K562 (cell line): ENCODE results near the gene FKBP9. TPM values are rescaled to one million over a fixed set of nuclear protein-coding genes. Genes with fewer than 3 reads are reported as not detected.
A peak's percentile ranks its signal among the peaks of the same experiment; 100 is the strongest.

Experiments
- BMI1 ChIP-seq: fragments of 150-350 bp; IDR thresholded peaks from 2 replicates; pipeline ENCODE4 v1.6.1; 2014; ENCODE audit warnings: low read length
- CHCHD3 ChIP-seq: fragments of 250-450 bp; sonication (Bioruptor Pico); IDR thresholded peaks from 2 replicates; pipeline ENCODE4 v2.1.2; 2022; ENCODE audit warnings: mild to moderate bottlenecking
- CHD4 ChIP-seq: fragments of 200-600 bp; sonication (generic); IDR thresholded peaks from 3 replicates; pipeline ENCODE4 v1.6.1; 2012; ENCODE audit warnings: low read depth, mild to moderate bottlenecking, mixed read lengths, low read length, inconsistent platforms; ENCODE audit not compliant: insufficient read depth, insufficient replicate concordance, poor library complexity, severe bottlenecking
- DACH1 ChIP-seq: fragments of 450-650 bp; IDR thresholded peaks from 2 replicates; pipeline ENCODE4 v1.6.1; 2018; ENCODE audit not compliant: partially characterized antibody
- ESRRB ChIP-seq: fragments of 250-450 bp; sonication (Bioruptor Pico); IDR thresholded peaks from 2 replicates; pipeline ENCODE4 v1.5.0; 2020; ENCODE audit warnings: mild to moderate bottlenecking, moderate library complexity, borderline replicate concordance
- GMEB1 ChIP-seq: fragments of 250-450 bp; sonication (Bioruptor Pico); IDR thresholded peaks from 2 replicates; pipeline ENCODE4 v1.4.0; 2020; ENCODE audit warnings: mild to moderate bottlenecking
- GTF3C2 ChIP-seq: IDR thresholded peaks from 3 replicates; pipeline ENCODE4 v1.6.1; 2011; ENCODE audit warnings: borderline replicate concordance, mild to moderate bottlenecking, moderate library complexity; ENCODE audit not compliant: insufficient read length; ENCODE audit errors: extremely low read depth
- HSF4 ChIP-seq: fragments of 250-450 bp; sonication (Bioruptor Pico); IDR thresholded peaks from 2 replicates; pipeline ENCODE4 v2.1.2; 2022; ENCODE audit warnings: mild to moderate bottlenecking, moderate library complexity, borderline replicate concordance
- NR2C1 ChIP-seq, 2 experiments: fragments of 450-650 bp; IDR thresholded peaks; 2 replicates each; pipeline ENCODE4 v1.6.1; 2017; ENCODE audit warnings: mild to moderate bottlenecking in 2 of 2, antibody characterized with exemption in 1 of 2, inconsistent platforms in 1 of 2, missing compliant biosample characterization in 1 of 2, missing genetic modification characterization in 1 of 2
- RBM25 ChIP-seq: fragments of 200-400 bp; formaldehyde crosslinking; IDR thresholded peaks from 2 replicates; pipeline ENCODE4 v1.6.1; 2018; ENCODE audit warnings: low read length, low read depth, moderate library complexity; ENCODE audit not compliant: severe bottlenecking
- SIN3B ChIP-seq: fragments of 450-650 bp; IDR thresholded peaks from 2 replicates; pipeline ENCODE4 v1.6.1; 2017; ENCODE audit warnings: low read depth, mild to moderate bottlenecking, moderate library complexity
- SMAD4 ChIP-seq: fragments of 250-450 bp; sonication (Bioruptor Pico); conservative IDR thresholded peaks from 2 replicates; pipeline ENCODE4 v1.8.0; 2021; ENCODE audit warnings: inconsistent platforms, mild to moderate bottlenecking, moderate library complexity
- SMARCE1 ChIP-seq: fragments of 450-650 bp; IDR thresholded peaks from 2 replicates; pipeline ENCODE4 v1.7.1; 2016; ENCODE audit warnings: mild to moderate bottlenecking
- STAT6 ChIP-seq: sonication (generic); formaldehyde crosslinking; IDR thresholded peaks from 2 replicates; pipeline ENCODE4 v1.8.1; 2023; ENCODE audit warnings: mild to moderate bottlenecking, missing genetic modification reagents
- TCF15 ChIP-seq: fragments of 250-450 bp; sonication (Bioruptor Pico); IDR thresholded peaks from 2 replicates; pipeline ENCODE4 v1.8.0; 2022; ENCODE audit warnings: moderate library complexity, mild to moderate bottlenecking, inconsistent platforms
- TEAD2 ChIP-seq: fragments of 450-650 bp; IDR thresholded peaks from 2 replicates; pipeline ENCODE4 v1.6.1; 2016; ENCODE audit warnings: missing genetic modification characterization, control low read depth, missing compliant biosample characterization
- ZC3H11A ChIP-seq: IDR thresholded peaks from 2 replicates; pipeline ENCODE4 v1.6.1; 2012; ENCODE audit warnings: low read depth, low read length, improper control_type of control experiment
- ZNF311 ChIP-seq: fragments of 250-450 bp; sonication (Bioruptor Pico); IDR thresholded peaks from 2 replicates; pipeline ENCODE4 v1.4.0; 2020; ENCODE audit warnings: mild to moderate bottlenecking, moderate library complexity
- ZNF408 ChIP-seq: fragments of 250-450 bp; sonication (Bioruptor Pico); IDR thresholded peaks from 2 replicates; pipeline ENCODE4 v1.4.0; 2020; ENCODE audit warnings: low read depth, mild to moderate bottlenecking, moderate library complexity
- ZNF830 ChIP-seq: fragments of 250-450 bp; sonication (Bioruptor Pico); IDR thresholded peaks from 2 replicates; pipeline ENCODE4 v1.5.0; 2021; ENCODE audit warnings: mild to moderate bottlenecking
- polyA plus RNA-seq, 8 experiments: library from polyadenylated mRNA; depleted of rRNA in 4 of 8; stranded (reverse) in 5 of 8; unstranded in 3 of 8; fragments of >200 nt; fragmentation: Nextera tagmentation in 2 of 8; fragmentation: Illumina TruSeq in 1 of 8; extraction: Ambion mirVana in 2 of 8; extraction: Trizol in 1 of 8; gene quantifications; 2 replicates each; pipeline versions ENCODE4 v1.2.1 to v1.2.3, GENCODE V29; 2011 to 2014; ENCODE audit warnings: inconsistent platforms in 1 of 8, missing spikeins in 1 of 8
- total RNA-seq, 7 experiments: library from RNA; depleted of rRNA in 6 of 7; stranded (reverse); fragments of >200 nt in 6 of 7; fragmentation: Illumina TruSeq in 2 of 7; extraction: Trizol in 2 of 7; gene quantifications; 2 replicates each; pipeline versions ENCODE4 v1.2.1 to v1.2.3, GENCODE V29; 2011 to 2021; ENCODE audit warnings: low replicate concordance in 1 of 7

Gene FKBP9
- total and polyA plus RNA-seq, 9 of the 15 experiments (the other 6 are each of a cell fraction or from before 2014, with no cell fraction given): 5.9 to 23.7 (median 15.8) TPM

- no peak for TF ChIP-seq GTF3C2
- no peak for TF ChIP-seq CHCHD3 (CRISPR knock-in tag)
- peak; percentile 91 for TF ChIP-seq SMAD4 (CRISPR knock-in tag)
- TF ChIP-seq STAT6 (CRISPR knock-in tag): no peak; the same call in 1 of the 2 replicates
- no peak for TF ChIP-seq DACH1
- no peak for TF ChIP-seq TEAD2 (tag)
- TF ChIP-seq HSF4 (CRISPR knock-in tag): no peak
- TF ChIP-seq TCF15 (CRISPR knock-in tag): no peak
- no peak for TF ChIP-seq ZNF311 (CRISPR knock-in tag)
- no peak for TF ChIP-seq CHD4
- TF ChIP-seq GMEB1: no peak
- TF ChIP-seq ZNF830 (CRISPR knock-in tag): no peak
- TF ChIP-seq SMARCE1: no peak; the same call in 1 of the 2 replicates
- peak; percentile 74 for TF ChIP-seq RBM25
- peak; percentile 66; the same call in 1 of the 2 replicates for TF ChIP-seq SIN3B
- no peak for TF ChIP-seq BMI1
- no peak for TF ChIP-seq NR2C1 (IDR thresholded peaks at IDR 0.05)
- no peak for TF ChIP-seq NR2C1 (tag; IDR thresholded peaks at IDR 0.05)
- no peak for TF ChIP-seq ZNF408 (CRISPR knock-in tag)
- TF ChIP-seq ESRRB (CRISPR knock-in tag): no peak
- TF ChIP-seq ZC3H11A: no peak
Observed at GRCh38 chr7:32942415-32943251, 14.6 kb upstream of the FKBP9 start (continued).
